Adipose tissue (tissue), 3 donors: Measurements from ENCODE around the gene PPP1R37. TPM values are rescaled to one million over a fixed set of nuclear protein-coding genes. Genes with fewer than 3 reads are reported as not detected.

Experiments
- H3K27ac ChIP-seq: one replicate; pipeline ENCODE4 v1.5.1; 2013; ENCODE audit warnings: low read depth, low read length
- WGBS, 3 donors: extraction: QIAGEN DNeasy Blood & Tissue Kit; methylation state at CpG; one replicate each; pipeline ENCODE4 v1.1.7; 2013; 5-methylcytosine and 5-hydroxymethylcytosine counted together
- polyA plus RNA-seq, 3 donors: library from polyadenylated mRNA; stranded (reverse); fragments of 200-250 nt; gene quantifications; one replicate each; pipeline ENCODE4 v1.2.3, GENCODE V29; 2013
- donor health status: healthy with polysubstance abuse.
- donor health status: Bipolar disorder and iron deficiency.
- donor health status: healthy.

PPP1R37 gene
- polyA plus RNA-seq, 3 donors: 15.4 to 17.5 (median 16.9) TPM

GRCh38 chr19:45142016-45142725 is 49.2 kb downstream of the PPP1R37 start:
- 91 to 97% (median 92%) methylated on average over 32 to 33 of the region's 33 CpGs for WGBS, 3 donors
- H3K27ac ChIP-seq: no peak overlapping the region

DNA sequence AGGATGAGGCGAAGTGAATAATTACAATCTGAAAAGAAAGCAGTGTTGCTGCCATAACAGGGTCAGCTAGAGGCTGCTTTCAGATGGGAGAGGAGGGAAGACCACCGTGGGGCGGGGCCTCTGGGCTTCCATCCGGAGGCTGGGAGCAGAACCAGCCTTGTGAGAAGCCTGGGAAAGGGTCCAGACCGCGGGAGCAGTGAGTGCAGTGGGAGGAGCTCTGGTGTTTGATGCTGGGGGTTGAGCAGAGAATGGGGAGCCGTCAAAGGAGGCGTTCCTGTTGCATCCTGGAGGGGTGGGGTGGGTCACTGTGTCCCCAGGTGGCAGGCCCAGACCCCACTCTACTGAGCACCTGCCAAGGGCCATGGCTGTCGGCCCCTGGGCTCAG is 49.7 kb downstream of the PPP1R37 start:
- 77 to 86% (median 82%) methylated on average over 9 of the region's 9 CpGs for WGBS, 3 donors
- no peak overlapping the region for H3K27ac ChIP-seq

DNA sequence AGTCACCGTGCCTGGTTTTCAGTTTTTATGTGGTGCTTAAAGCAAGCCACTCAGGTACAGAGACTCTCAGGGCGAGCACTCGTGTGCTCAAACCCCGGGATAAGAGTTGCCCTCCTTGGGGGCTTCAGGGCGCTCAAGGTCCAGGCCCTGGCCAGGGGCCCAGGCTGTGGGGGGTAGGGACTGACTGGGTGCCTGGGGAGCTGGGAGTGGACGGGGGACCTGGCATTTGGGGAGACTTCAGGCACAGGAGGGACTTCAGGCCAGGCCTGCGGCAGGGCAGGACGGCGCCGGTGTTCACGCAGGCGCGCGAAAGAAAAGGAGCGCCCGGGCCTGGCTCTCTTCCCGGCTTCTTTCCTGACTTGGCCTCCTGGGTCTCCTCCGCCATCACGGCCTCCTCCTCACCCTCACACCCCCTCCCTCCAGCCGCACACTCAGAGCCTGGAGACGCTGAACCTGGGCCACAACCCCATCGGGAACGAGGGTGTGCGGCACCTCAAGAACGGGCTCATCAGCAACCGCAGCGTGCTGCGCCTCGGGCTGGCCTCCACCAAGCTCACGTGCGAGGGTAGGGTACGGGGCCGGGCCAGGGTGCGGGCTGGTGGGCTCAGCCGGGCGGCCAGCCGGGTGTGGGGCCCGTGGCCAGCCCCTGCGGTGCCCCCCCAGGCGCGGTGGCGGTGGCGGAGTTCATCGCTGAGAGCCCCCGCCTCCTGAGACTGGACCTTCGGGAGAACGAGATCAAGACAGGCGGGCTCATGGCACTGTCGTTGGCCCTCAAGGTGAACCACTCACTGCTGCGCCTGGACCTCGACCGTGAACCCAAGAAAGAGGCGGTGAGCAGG is 51.7 kb downstream of the PPP1R37 start:
- H3K27ac ChIP-seq: no peak overlapping the region
- WGBS, 3 donors: 95 to 96% (median 96%) methylated on average over 42 to 53 of the region's 53 CpGs

- no peak overlapping the region for H3K27ac ChIP-seq
- WGBS, 3 donors: 91 to 95% (median 95%) methylated on average over 42 to 54 of the region's 54 CpGs
Measured at GRCh38 chr19:45145270-45146189, 52.6 kb downstream of the PPP1R37 start.

DNA sequence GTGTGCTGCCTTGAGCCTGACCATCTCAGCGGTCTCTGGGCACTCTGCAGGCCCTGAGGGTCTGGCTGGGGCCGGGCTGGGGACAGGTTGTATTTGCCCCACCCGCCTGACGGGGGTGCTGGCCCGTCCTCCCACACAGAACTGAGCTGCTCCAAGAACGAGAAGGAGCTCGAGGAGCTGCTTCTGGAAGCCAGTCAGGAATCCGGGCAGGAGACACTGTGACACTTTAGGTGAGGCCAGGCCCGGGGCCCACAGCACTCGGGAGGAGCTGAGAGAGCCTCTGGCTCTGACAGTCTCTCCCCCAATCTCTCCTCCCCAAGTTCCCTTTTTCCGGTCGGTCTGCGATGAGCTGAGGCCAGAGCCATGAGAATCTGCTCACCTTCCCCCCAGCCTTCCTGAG is 53.3 kb downstream of the PPP1R37 start:
- WGBS, 3 donors: 74 to 89% (median 77%) methylated on average over 13 of the region's 13 CpGs

DNA sequence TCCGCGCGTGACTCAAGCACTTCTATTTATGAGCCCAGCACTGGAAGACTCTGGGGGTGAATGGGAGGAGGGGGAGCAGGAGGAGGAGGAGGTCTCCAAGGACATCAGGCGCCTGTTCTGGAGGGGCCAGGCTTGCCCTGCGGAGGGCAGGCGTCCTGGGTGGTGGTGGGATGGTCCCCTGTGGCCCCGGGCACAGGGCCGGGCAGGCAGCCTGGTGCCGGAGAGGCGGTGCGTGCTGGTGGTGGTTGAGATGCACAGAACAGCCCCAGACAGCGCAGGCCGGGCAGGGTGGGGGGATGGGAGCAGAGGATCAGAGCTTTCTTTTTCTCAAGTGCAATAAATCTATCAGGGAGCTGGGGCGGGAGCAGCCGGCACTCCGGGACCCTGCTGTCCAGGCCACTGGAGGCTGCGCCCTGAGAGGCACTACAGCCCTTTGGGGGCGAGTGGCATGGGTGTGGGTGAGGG is 53.8 kb downstream of the PPP1R37 start:
- H3K27ac ChIP-seq: no peak overlapping the region
- 92 to 93% (median 93%) methylated on average over 15 to 18 of the region's 18 CpGs for WGBS, 3 donors

More for the DNA sequence above, 53.3 kb downstream of the PPP1R37 start:
- no peak overlapping the region for H3K27ac ChIP-seq

GRCh38 chr19:45147835-45148676 is 55.1 kb downstream of the PPP1R37 start:
- H3K27ac ChIP-seq: no peak overlapping the region
- WGBS, 3 donors: 85 to 87% (median 85%) methylated on average over 18 of the region's 18 CpGs

DNA sequence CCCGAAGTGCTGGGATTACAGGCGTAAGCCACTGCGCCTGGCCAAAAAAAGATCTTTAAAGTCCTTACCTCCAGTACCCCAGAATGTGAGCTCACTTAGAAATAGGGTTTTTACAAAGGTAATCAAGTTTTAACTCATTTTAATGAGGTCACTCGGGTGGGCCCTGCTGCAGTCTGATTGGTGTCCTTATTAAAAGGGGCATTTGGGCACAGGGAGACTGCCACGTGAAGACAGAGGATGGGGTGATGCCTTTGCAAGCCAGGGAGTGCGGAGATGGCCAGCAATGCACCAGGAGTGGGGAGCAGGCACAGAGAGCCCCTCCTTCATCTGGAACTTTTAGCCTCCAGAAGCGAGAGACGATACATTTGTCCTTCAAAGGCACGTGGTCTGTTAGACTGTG is 56.1 kb downstream of the PPP1R37 start:
- no peak overlapping the region for H3K27ac ChIP-seq
- WGBS, 3 donors: 82 to 86% (median 85%) methylated on average over 9 of the region's 9 CpGs

- H3K27ac ChIP-seq: no peak overlapping the region
- WGBS, 3 donors: 87 to 95% (median 91%) methylated on average over 4 of the region's 4 CpGs
Measured at GRCh38 chr19:45150180-45150579, 57.2 kb downstream of the PPP1R37 start.

GRCh38 chr19:45150751-45151281 is 57.8 kb downstream of the PPP1R37 start:
- 44 to 62% (median 59%) methylated on average over 4 of the region's 4 CpGs for WGBS, 3 donors
- H3K27ac ChIP-seq: no peak overlapping the region

GRCh38 chr19:45151320-45151719 is 58.3 kb downstream of the PPP1R37 start:
- 81 to 89% (median 83%) methylated on average over 7 of the region's 7 CpGs for WGBS, 3 donors
- H3K27ac ChIP-seq: no peak overlapping the region

DNA sequence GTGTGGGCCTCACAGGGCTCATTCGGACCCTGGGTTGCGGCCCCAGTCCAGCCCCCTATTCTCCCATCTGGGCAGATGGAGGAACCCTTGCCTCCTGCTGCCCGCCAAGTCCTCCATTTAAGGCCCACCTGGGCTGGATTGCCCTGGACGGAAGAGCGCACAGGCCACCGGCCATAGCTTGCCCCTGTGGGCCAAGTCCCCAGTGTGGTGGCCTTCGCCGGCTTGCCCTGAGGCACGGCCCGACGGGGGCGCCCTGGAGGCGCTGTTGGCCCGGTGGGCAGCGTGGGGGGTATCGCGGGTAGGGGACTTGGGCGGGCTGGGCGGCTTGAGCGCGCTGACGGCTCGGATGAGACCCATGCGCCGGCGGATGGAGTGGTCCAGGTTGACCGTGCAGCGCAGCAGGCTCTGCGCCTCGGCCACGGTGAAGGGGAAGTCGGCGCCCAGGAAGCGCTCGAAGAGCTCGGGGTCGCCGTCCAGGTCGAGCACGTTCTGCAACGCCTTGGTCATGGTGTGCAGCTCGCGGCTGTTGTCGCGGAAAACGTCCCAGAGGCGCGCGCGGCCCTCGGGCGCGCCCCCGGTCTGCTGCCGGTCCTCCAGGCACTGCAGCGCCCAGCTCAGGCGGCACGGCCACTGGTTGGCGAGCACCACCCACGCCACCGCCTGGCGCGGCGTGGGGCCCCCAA is 59.0 kb downstream of the PPP1R37 start:
- WGBS, 3 donors: 12 to 15% (median 12%) methylated on average over 45 to 64 of the region's 64 CpGs
- no peak overlapping the region for H3K27ac ChIP-seq

DNA sequence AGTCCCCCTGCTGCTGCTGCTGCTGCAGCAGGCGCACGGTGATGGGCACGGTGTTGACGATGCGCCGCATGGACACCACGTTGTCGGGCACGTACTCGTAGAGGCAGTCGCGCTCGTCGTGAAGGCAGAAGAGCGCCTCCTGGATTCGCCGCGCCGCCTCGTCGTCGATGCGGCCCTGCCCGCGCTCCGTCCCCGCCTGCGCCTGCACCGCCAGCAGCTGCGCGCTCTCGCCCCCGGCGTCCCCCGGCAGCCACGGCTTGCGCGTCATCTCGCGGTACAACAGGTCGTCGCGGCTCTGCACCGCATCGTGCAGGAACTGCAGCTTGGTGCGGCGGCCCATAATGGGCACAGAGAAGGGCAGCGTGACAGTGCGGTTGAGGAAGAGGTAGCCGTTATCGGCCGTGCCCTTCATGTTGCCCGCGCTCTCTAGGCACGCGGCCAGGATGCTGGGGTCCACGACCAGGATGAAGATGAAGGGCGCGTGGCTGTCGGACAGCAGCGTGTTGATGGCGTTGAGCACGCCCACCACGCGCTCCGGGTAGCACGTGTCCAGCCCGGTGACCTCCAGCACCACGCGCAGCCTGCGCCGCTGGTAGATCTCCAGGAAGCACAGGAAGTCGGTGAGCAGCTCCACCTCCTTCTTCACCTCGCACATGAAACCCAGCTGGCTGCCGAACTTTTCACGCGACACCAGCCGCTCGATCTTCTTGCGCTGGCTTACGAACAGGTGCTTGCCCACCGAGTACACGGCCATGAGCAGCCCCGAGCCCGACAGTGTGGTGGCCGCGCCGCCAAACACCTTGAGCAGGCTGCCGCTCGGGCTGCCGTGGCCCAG is 59.7 kb downstream of the PPP1R37 start:
- no peak overlapping the region for H3K27ac ChIP-seq
- 1 to 5% (median 4%) methylated on average over 86 to 91 of the region's 91 CpGs for WGBS, 3 donors

DNA sequence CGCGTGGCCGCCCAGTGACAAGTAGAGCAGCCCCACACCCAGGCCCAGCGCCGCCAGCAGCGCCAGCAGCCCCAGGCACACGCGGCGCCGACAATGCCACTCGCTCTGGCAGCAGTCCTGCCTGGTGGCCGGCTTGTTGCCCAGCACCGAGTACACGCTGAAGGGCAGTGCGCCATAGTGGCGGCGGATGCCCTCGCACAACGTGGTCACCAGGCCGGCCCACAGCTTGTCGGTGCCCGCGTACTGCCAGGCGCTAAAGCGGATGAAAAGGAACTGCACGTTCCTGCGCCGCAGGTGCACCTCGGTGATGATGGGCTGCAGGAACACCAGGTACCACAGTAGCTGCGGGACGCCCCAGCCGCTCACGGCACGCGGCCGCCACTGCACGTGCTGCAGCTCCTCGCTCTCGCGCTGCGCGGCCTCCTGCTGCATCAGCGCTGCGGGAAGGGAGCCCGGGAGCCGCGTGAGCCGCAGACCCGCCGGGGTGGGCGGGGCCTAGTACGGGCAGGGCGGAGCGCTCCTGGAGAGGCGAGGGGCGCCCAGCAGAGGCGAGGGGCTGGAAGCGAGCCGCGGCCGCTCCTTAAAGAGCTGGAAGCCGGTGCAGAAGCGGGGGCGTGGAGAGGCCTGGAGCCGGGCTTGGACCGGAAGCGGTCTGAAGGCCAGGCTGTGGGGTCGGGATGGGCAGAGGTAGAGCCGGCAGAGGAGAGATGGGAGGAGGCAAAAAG is 60.5 kb downstream of the PPP1R37 start:
- H3K27ac ChIP-seq: no peak overlapping the region
- WGBS, 3 donors: 1 to 3% (median 2%) methylated on average over 66 to 69 of the region's 69 CpGs

GRCh38 chr19:45154064-45154827 is 61.3 kb downstream of the PPP1R37 start:
- 45 to 50% (median 47%) methylated on average over 19 of the region's 19 CpGs for WGBS, 3 donors

More at GRCh38 chr19:45154064-45154827, 61.3 kb downstream of the PPP1R37 start:
- no peak overlapping the region for H3K27ac ChIP-seq
